AG20443 (cell line): ENCODE data around the gene TBC1D22A.
A peak's percentile ranks its signal among the peaks of the same experiment; 100 is the strongest.

Experiments used
- DNase-seq: peaks from one replicate; pipeline ENCODE4 v3.0.0; 2012; ENCODE audit warnings: low spot score, mixed read lengths

TBC1D22A gene

GRCh38 chr22:47059701-47060161 lies 297.3 kb downstream of the TBC1D22A start:
- no peak for DNase-seq

GRCh38 chr22:47060718-47061117 lies 298.3 kb downstream of the TBC1D22A start:
- no peak for DNase-seq

GRCh38 chr22:47061226-47061625 lies 298.8 kb downstream of the TBC1D22A start:
- DNase-seq = no peak

- DNase-seq = no peak
Measured at GRCh38 chr22:47062126-47062525, 299.7 kb downstream of the TBC1D22A start.

GRCh38 chr22:47063071-47063509 lies 300.6 kb downstream of the TBC1D22A start:
- DNase-seq = no peak

GRCh38 chr22:47063606-47064005 lies 301.2 kb downstream of the TBC1D22A start:
- DNase-seq = no peak

GRCh38 chr22:47064016-47064415 lies 301.6 kb downstream of the TBC1D22A start:
- no peak for DNase-seq

GRCh38 chr22:47064416-47064815 lies 302.0 kb downstream of the TBC1D22A start:
- DNase-seq = no peak

- no peak for DNase-seq
Measured at GRCh38 chr22:47065756-47066615, 303.5 kb downstream of the TBC1D22A start.

- no peak for DNase-seq
Measured at GRCh38 chr22:47066616-47066905, 304.1 kb downstream of the TBC1D22A start.

GRCh38 chr22:47067321-47067890 lies 305.0 kb downstream of the TBC1D22A start:
- no peak for DNase-seq

- no peak for DNase-seq
Measured at GRCh38 chr22:47067911-47068625, 305.6 kb downstream of the TBC1D22A start.

GRCh38 chr22:47068626-47068996 lies 306.2 kb downstream of the TBC1D22A start:
- DNase-seq = no peak

GRCh38 chr22:47069270-47069669 lies 306.8 kb downstream of the TBC1D22A start:
- no peak for DNase-seq

GRCh38 chr22:47071078-47071806 lies 308.8 kb downstream of the TBC1D22A start:
- DNase-seq = peak; percentile 9

- DNase-seq = peak; percentile 7
Measured at GRCh38 chr22:47071807-47072641, 309.6 kb downstream of the TBC1D22A start.

- DNase-seq = no peak
Measured at GRCh38 chr22:47072642-47072967, 310.2 kb downstream of the TBC1D22A start.

- DNase-seq = no peak
Measured at GRCh38 chr22:47073075-47073474, 310.6 kb downstream of the TBC1D22A start.

- DNase-seq = no peak
Measured at GRCh38 chr22:47074105-47074504, 311.7 kb downstream of the TBC1D22A start.

GRCh38 chr22:47075568-47075967 lies 313.1 kb downstream of the TBC1D22A start:
- DNase-seq = no peak

GRCh38 chr22:47076758-47077157 lies 314.3 kb downstream of the TBC1D22A start:
- DNase-seq = no peak

- no peak for DNase-seq
Measured at GRCh38 chr22:47080100-47080499, 317.6 kb downstream of the TBC1D22A start.
